H1 (cell line): ENCODE results near the gene ITSN1. TPM values are rescaled to one million over a fixed set of nuclear protein-coding genes. Genes with fewer than 3 reads are reported as not detected.

ENCODE experiments used
- CTCF ChIA-PET: fragments of 300-600 bp; sonication (Branson Sonifier 250); formaldehyde crosslinking; loops from one replicate; lab custom pipeline; 2021; ENCODE audit not compliant: partially characterized antibody; lab: Charles Lee
- POLR2A ChIA-PET: fragments of 300-600 bp; sonication (Branson Sonifier 250); formaldehyde crosslinking; loops from one replicate; lab custom pipeline; 2021; ENCODE audit warnings: inconsistent platforms; ENCODE audit not compliant: partially characterized antibody; lab: Charles Lee
- DNase-seq, 2 experiments: peaks; one replicate each; pipeline versions ENCODE4 v3.0.0 to v3.0.0-alpha.2; 2010 to 2022; ENCODE audit warnings: low spot score in 2 of 2, low read depth in 1 of 2, mixed read lengths in 1 of 2
- FAIRE-seq: peaks from 2 replicates; lab custom pipeline; 2011; peaks lifted over from hg19 to GRCh38; lab: Jason Lieb, UNC
- H2AFZ ChIP-seq: 2 replicates; pipeline ENCODE4 v1.8.1; 2012; ENCODE audit warnings: low read length, inconsistent platforms
- H2AK5ac ChIP-seq: 2 replicates; pipeline ENCODE4 v1.6.1; 2013; ENCODE audit warnings: low read depth, low read length
- H2BK120ac ChIP-seq: replicated peaks from 2 replicates; pipeline ENCODE3; 2013; ENCODE audit warnings: low read depth, low read length, inconsistent platforms
- H2BK12ac ChIP-seq: 2 replicates; pipeline ENCODE4 v1.6.1; 2013; ENCODE audit warnings: low read depth, low read length
- H2BK15ac ChIP-seq: 2 replicates; pipeline ENCODE4 v1.6.1; 2013; ENCODE audit warnings: low read length
- H2BK20ac ChIP-seq: 2 replicates; pipeline ENCODE4 v1.6.1; 2013; ENCODE audit warnings: low read length
- H2BK5ac ChIP-seq: 2 replicates; pipeline ENCODE4 v1.6.1; 2013; ENCODE audit warnings: low read depth, low read length
- H3K14ac ChIP-seq: 2 replicates; pipeline ENCODE4 v1.6.1; 2013; ENCODE audit warnings: inconsistent platforms; ENCODE audit not compliant: insufficient read length
- H3K18ac ChIP-seq: 2 replicates; pipeline ENCODE4 v1.6.1; 2013; ENCODE audit warnings: low read length; ENCODE audit errors: extremely low read depth
- H3K23ac ChIP-seq: 2 replicates; pipeline ENCODE4 v1.6.1; 2013; ENCODE audit warnings: inconsistent platforms; ENCODE audit not compliant: insufficient read length
- H3K23me2 ChIP-seq: 2 replicates; pipeline ENCODE4 v1.6.1; 2013; ENCODE audit warnings: low read depth, low read length
- H3K27ac ChIP-seq: 2 replicates; pipeline ENCODE4 v1.6.1; 2011; ENCODE audit warnings: low read depth, low read length, inconsistent platforms
- H3K27me3 ChIP-seq, 4 experiments: replicated peaks in 1 of 4; 1 replicate in 1 of 4; 2 replicates in 3 of 4; pipeline versions ENCODE4 v1.6.1 to v1.8.1; 2011 to 2013; ENCODE audit warnings: low read length in 3 of 4, mild to moderate bottlenecking in 3 of 4, inconsistent platforms in 2 of 4, mixed read lengths in 2 of 4, moderate library complexity in 1 of 4; ENCODE audit not compliant: control insufficient read depth in 3 of 4, insufficient read depth in 3 of 4; ENCODE audit errors: extremely low read depth in 1 of 4
- H3K36me3 ChIP-seq, 4 experiments: 2 replicates each; pipeline versions ENCODE4 v1.6.1 to v1.8.1; 2011 to 2013; ENCODE audit warnings: mild to moderate bottlenecking in 4 of 4, low read length in 3 of 4, moderate library complexity in 2 of 4, control low read depth in 1 of 4, inconsistent platforms in 1 of 4; ENCODE audit not compliant: insufficient read depth in 4 of 4, control insufficient read depth in 2 of 4
- H3K4ac ChIP-seq: replicated peaks from 2 replicates; pipeline ENCODE3; 2013; ENCODE audit warnings: low read length, low read depth, mixed read lengths, inconsistent platforms; ENCODE audit not compliant: insufficient read length
- H3K4me1 ChIP-seq, 4 experiments: replicated peaks in 1 of 4; 1 replicate in 1 of 4; 2 replicates in 3 of 4; pipeline versions ENCODE4 v1.6.1 to v1.8.1; 2011 to 2013; ENCODE audit warnings: low read length in 3 of 4, inconsistent platforms in 2 of 4, mixed read lengths in 1 of 4; ENCODE audit not compliant: insufficient read depth in 4 of 4, control insufficient read depth in 3 of 4
- H3K4me2 ChIP-seq, 2 experiments: 2 replicates each; pipeline versions ENCODE4 v1.6.1 to v1.8.1; 2011 to 2013; ENCODE audit warnings: low read depth in 2 of 2, low read length in 2 of 2, control low read depth in 1 of 2, inconsistent platforms in 1 of 2, mild to moderate bottlenecking in 1 of 2; ENCODE audit not compliant: insufficient read depth in 1 of 2
- H3K4me3 ChIP-seq, 4 experiments: fragments of 200-600, 300-600 bp in 1 of 4; sonication (generic), shearing (Covaris generic), sonication (Bioruptor Twin) in 1 of 4; 2 replicates each; pipeline versions ENCODE4 v1.5.1 to v1.8.1; 2011 to 2016; ENCODE audit warnings: low read length in 4 of 4, low read depth in 3 of 4, control low read depth in 2 of 4, inconsistent platforms in 2 of 4, mild to moderate bottlenecking in 2 of 4, mixed read lengths in 1 of 4, moderate library complexity in 1 of 4; ENCODE audit not compliant: insufficient read depth in 2 of 4; ENCODE audit errors: extremely low read depth in 1 of 4
- H3K56ac ChIP-seq: replicated peaks from 2 replicates; pipeline ENCODE3; 2013; ENCODE audit warnings: low read depth, mild to moderate bottlenecking, mixed read lengths, low read length, inconsistent platforms; ENCODE audit not compliant: insufficient read length
- H3K79me1 ChIP-seq: 2 replicates; pipeline ENCODE4 v1.6.1; 2013; ENCODE audit warnings: low read depth, low read length, control low read depth
- H3K79me2 ChIP-seq, 2 experiments: 2 replicates each; pipeline versions ENCODE4 v1.6.1 to v1.8.1; 2012 to 2013; ENCODE audit warnings: low read length in 2 of 2, mild to moderate bottlenecking in 2 of 2, inconsistent platforms in 1 of 2; ENCODE audit not compliant: insufficient read depth in 2 of 2, control insufficient read depth in 1 of 2
- H3K9ac ChIP-seq, 4 experiments: replicated peaks in 1 of 4; 1 replicate in 1 of 4; 2 replicates in 3 of 4; pipeline versions ENCODE4 v1.6.1 to v1.8.1; 2011 to 2013; ENCODE audit warnings: low read depth in 3 of 4, low read length in 3 of 4, control low read depth in 2 of 4, mild to moderate bottlenecking in 2 of 4, moderate library complexity in 2 of 4, inconsistent platforms in 1 of 4; ENCODE audit errors: extremely low read depth in 1 of 4
- H3K9me3 ChIP-seq, 2 experiments: 2 replicates each; pipeline versions ENCODE4 v1.6.1 to v1.8.1; 2012 to 2013; ENCODE audit warnings: mild to moderate bottlenecking in 2 of 2, moderate library complexity in 2 of 2, control low read depth in 1 of 2, inconsistent platforms in 1 of 2, low read depth in 1 of 2, low read length in 1 of 2, mixed read lengths in 1 of 2; ENCODE audit not compliant: insufficient read depth in 2 of 2
- H4K20me1 ChIP-seq, 2 experiments: replicated peaks in 1 of 2; 2 replicates each; pipeline versions ENCODE3 to v1.8.1; 2011 to 2013; ENCODE audit warnings: inconsistent platforms in 2 of 2, low read length in 2 of 2, mild to moderate bottlenecking in 1 of 2; ENCODE audit not compliant: insufficient read depth in 2 of 2, control insufficient read depth in 1 of 2
- H4K5ac ChIP-seq: 2 replicates; pipeline ENCODE4 v1.6.1; 2013; ENCODE audit warnings: low read length, low read depth, mixed read lengths, inconsistent platforms; ENCODE audit not compliant: insufficient read length
- H4K8ac ChIP-seq: 2 replicates; pipeline ENCODE4 v1.8.0; 2013; ENCODE audit warnings: mild to moderate bottlenecking, moderate library complexity, low read length, inconsistent platforms; ENCODE audit not compliant: insufficient read depth; ENCODE audit errors: extremely low read depth
- H4K91ac ChIP-seq: replicated peaks from 2 replicates; pipeline ENCODE3; 2013; ENCODE audit warnings: low read length, mixed read lengths, inconsistent platforms; ENCODE audit not compliant: insufficient read length
- ASH2L ChIP-seq: fragments of 200-600, 300-600 bp; sonication (generic); IDR thresholded peaks from one replicate; pipeline ENCODE4 v1.7.1; 2017; ENCODE audit warnings: low read length
- ATF3 ChIP-seq: IDR thresholded peaks from 2 replicates; pipeline ENCODE4 v1.6.1; 2011; ENCODE audit warnings: low read depth, mild to moderate bottlenecking, low read length; ENCODE audit not compliant: insufficient read depth
- BCL11A ChIP-seq, 2 experiments: IDR thresholded peaks; one replicate each; pipeline ENCODE4 v1.6.1; 2011; ENCODE audit warnings: low read depth in 2 of 2, low read length in 2 of 2, mild to moderate bottlenecking in 2 of 2
- GABPA ChIP-seq: IDR thresholded peaks from 2 replicates; pipeline ENCODE4 v1.6.1; 2011; ENCODE audit warnings: mild to moderate bottlenecking, low read length, moderate library complexity, borderline replicate concordance; ENCODE audit not compliant: insufficient read depth
- POLR2A ChIP-seq, 2 experiments: IDR thresholded peaks; 1 replicate in 1 of 2; 2 replicates in 1 of 2; pipeline ENCODE4 v1.6.1; 2011; ENCODE audit warnings: low read depth in 2 of 2, low read length in 2 of 2, mild to moderate bottlenecking in 2 of 2; ENCODE audit errors: control extremely low read depth in 1 of 2
- POLR2AphosphoS5 ChIP-seq: IDR thresholded peaks from 2 replicates; pipeline ENCODE4 v1.6.1; 2011; ENCODE audit warnings: low read depth, low read length
- RBBP5 ChIP-seq: IDR thresholded peaks from 2 replicates; pipeline ENCODE4 v1.7.1; 2012; ENCODE audit warnings: low read depth, mild to moderate bottlenecking, inconsistent platforms, low read length, moderate library complexity, borderline replicate concordance
- SP2 ChIP-seq: IDR thresholded peaks from 2 replicates; pipeline ENCODE4 v1.6.1; 2012; ENCODE audit warnings: mild to moderate bottlenecking, low read length, inconsistent platforms
- SRF ChIP-seq: IDR thresholded peaks from 2 replicates; pipeline ENCODE4 v1.6.1; 2011; ENCODE audit warnings: mild to moderate bottlenecking, low read depth, low read length, moderate library complexity
- TBP ChIP-seq: IDR thresholded peaks from 2 replicates; pipeline ENCODE4 v1.6.1; 2011; ENCODE audit warnings: low read depth, low read length, improper control_type of control experiment
- TCF12 ChIP-seq: IDR thresholded peaks from 2 replicates; pipeline ENCODE4 v1.6.1; 2011; ENCODE audit warnings: low read depth, mild to moderate bottlenecking, low read length
- WGBS, 2 experiments: shearing (Covaris generic) in 1 of 2; methylation state at CpG; one replicate each; pipeline versions ENCODE4 v1.1.6 to v1.1.7; 2013 to 2015; ENCODE audit warnings: low lambda C conversion rate in 2 of 2, mixed read lengths in 2 of 2, inconsistent platforms in 1 of 2, low coverage in 1 of 2, missing lambda C conversion rate in 1 of 2; ENCODE audit not compliant: insufficient replicate concordance in 2 of 2, insufficient coverage in 1 of 2, insufficient read length in 1 of 2; ENCODE audit errors: extremely low coverage in 1 of 2, missing lambda C conversion rate in 1 of 2; 5-methylcytosine and 5-hydroxymethylcytosine counted together
- polyA plus RNA-seq, 7 experiments: library from polyadenylated mRNA; depleted of rRNA in 3 of 7; stranded (reverse) in 5 of 7; unstranded in 2 of 7; fragments of >200 nt in 5 of 7; fragments of 200-250 nt in 2 of 7; gene quantifications; 1 replicate in 5 of 7; 2 replicates in 1 of 7; 4 replicates in 1 of 7; pipeline versions ENCODE4 v1.2.1 to v1.2.3, GENCODE V29; 2011 to 2013; ENCODE audit warnings: missing spikeins in 2 of 7, mixed read lengths in 2 of 7
- total RNA-seq: library from RNA; stranded (reverse); fragmentation: NEBNext Ultra II Directional; extraction: Animal tissue kit (Norgen Biotek cat#: 25700); gene quantifications from 2 replicates; pipeline ENCODE4 v1.2.1, GENCODE V29; 2021

Gene ITSN1
- total and polyA plus RNA-seq, 2 of the 8 experiments (the other 6 are each of a cell fraction or from before 2014, with no cell fraction given) = 60.8 to 78.1 TPM

GRCh38 chr21:33619726-33620125 is 22.6 kb upstream of the ITSN1 start:
- no peak for FAIRE-seq
- CTCF ChIA-PET = no interaction called here
- H3K23ac ChIP-seq = no peak overlapping the region
- H3K9ac ChIP-seq = no peak overlapping the region
- no peak overlapping the region for H4K91ac ChIP-seq
- no peak overlapping the region for H2BK12ac ChIP-seq
- no peak overlapping the region for H3K4me3 ChIP-seq
- H4K8ac ChIP-seq = no peak overlapping the region
- WGBS, 2 experiments = 88% methylated on average over 4 of the region's 4 CpGs; no CpG with 5 or more reads in 1 of the 2 experiments
- H3K23me2 ChIP-seq = no peaks in the 10 kb centered on the region
- H3K18ac ChIP-seq = no peak overlapping the region
- H2BK5ac ChIP-seq = no peak overlapping the region
- peaks cover 0 to 3% (median 0%) of the 10 kb centered on the region in 4 experiments; a peak in 1 of 8 replicates for H3K36me3 ChIP-seq
- H2BK15ac ChIP-seq = no peak overlapping the region
- H2AFZ ChIP-seq = no peak overlapping the region
- DNase-seq = no peak
- H3K4ac ChIP-seq = no peak overlapping the region
- no peak overlapping the region for H2AK5ac ChIP-seq
- no peak overlapping the region for H3K27ac ChIP-seq
- no peak overlapping the region for H3K56ac ChIP-seq
- no peak overlapping the region for H2BK20ac ChIP-seq
- H3K4me2 ChIP-seq = no peak overlapping the region
- no peak overlapping the region for H3K14ac ChIP-seq
- POLR2A ChIA-PET = no interaction called here
- H3K4me1 ChIP-seq = no peaks in the 10 kb centered on the region
- no peaks in the 10 kb centered on the region for H3K79me1 ChIP-seq
- H2BK120ac ChIP-seq = no peak overlapping the region
- no peaks in the 10 kb centered on the region for H4K20me1 ChIP-seq
- H3K79me2 ChIP-seq = no peaks in the 10 kb centered on the region
- no peak overlapping the region for H4K5ac ChIP-seq
- no peaks in the 10 kb centered on the region for H3K9me3 ChIP-seq
- TF ChIP-seq SP2 (no peak), TBP (no peak), RBBP5 (no peak), TCF12 (no peak), POLR2A (IDR thresholded peaks at IDR 0.05; ENCODE audit: control extremely low read depth in 1 of 2, low read depth in 2 of 2, low read length in 2 of 2) (no peak), ATF3 (no peak), SRF (no peak), BCL11A (IDR thresholded peaks at IDR 0.05; ENCODE audit: low read depth in 2 of 2, low read length in 2 of 2) (no peak), POLR2AphosphoS5 (no peak), ASH2L (no peak), GABPA (no peak)
- no peaks in the 10 kb centered on the region for H3K27me3 ChIP-seq
